HepG2 (cell line): Measurements from ENCODE around the gene TTC39C. TPM values are rescaled to one million over a fixed set of nuclear protein-coding genes. Genes with fewer than 3 reads are reported as not detected.

Experiments
- AKNA ChIP-seq: sonication (generic); formaldehyde crosslinking; IDR thresholded peaks from 2 replicates; pipeline ENCODE4 v1.4.0; 2020; ENCODE audit warnings: missing genetic modification reagents, borderline replicate concordance
- CERS6 ChIP-seq: sonication (generic); formaldehyde crosslinking; IDR thresholded peaks from 2 replicates; pipeline ENCODE4 v1.5.0; 2020; ENCODE audit warnings: missing genetic modification reagents
- ISL2 ChIP-seq: sonication (generic); formaldehyde crosslinking; IDR thresholded peaks from 2 replicates; pipeline ENCODE4 v1.5.0; 2020; ENCODE audit warnings: missing genetic modification reagents
- KLF13 ChIP-seq: sonication (generic); formaldehyde crosslinking; IDR thresholded peaks from 2 replicates; pipeline ENCODE4 v1.4.0; 2020; ENCODE audit warnings: mild to moderate bottlenecking, missing genetic modification reagents
- NFE2L1 ChIP-seq: sonication (generic); formaldehyde crosslinking; IDR thresholded peaks from 2 replicates; pipeline ENCODE4 v1.4.0; 2020; ENCODE audit warnings: missing genetic modification reagents, mild to moderate bottlenecking, borderline replicate concordance
- SETDB1 ChIP-seq: sonication (generic); formaldehyde crosslinking; IDR thresholded peaks from 2 replicates; pipeline ENCODE4 v1.5.1; 2020; ENCODE audit warnings: missing genetic modification reagents, mild to moderate bottlenecking, borderline replicate concordance
- STAT6 ChIP-seq: sonication (generic); formaldehyde crosslinking; IDR thresholded peaks from 2 replicates; pipeline ENCODE4 v1.4.0; 2020; ENCODE audit warnings: missing genetic modification reagents, mild to moderate bottlenecking, borderline replicate concordance
- TGIF2 ChIP-seq: IDR thresholded peaks from 2 replicates; pipeline ENCODE4 v1.6.1; 2016; ENCODE audit warnings: control low read depth, missing compliant biosample characterization
- YEATS2 ChIP-seq: sonication (generic); formaldehyde crosslinking; IDR thresholded peaks from 2 replicates; pipeline ENCODE4 v1.4.0; 2020; ENCODE audit warnings: missing genetic modification reagents, borderline replicate concordance
- ZBTB1 ChIP-seq: sonication (generic); formaldehyde crosslinking; IDR thresholded peaks from 2 replicates; pipeline ENCODE4 v1.4.0; 2020; ENCODE audit warnings: missing genetic modification reagents, borderline replicate concordance
- ZMAT5 ChIP-seq: sonication (generic); formaldehyde crosslinking; IDR thresholded peaks from 2 replicates; pipeline ENCODE4 v1.5.0; 2020; ENCODE audit warnings: mild to moderate bottlenecking, low read depth, missing genetic modification reagents, borderline replicate concordance
- ZNF136 ChIP-seq: sonication (generic); formaldehyde crosslinking; IDR thresholded peaks from 2 replicates; pipeline ENCODE4 v1.8.1; 2022; ENCODE audit warnings: low read depth, mild to moderate bottlenecking, moderate library complexity, missing genetic modification reagents
- ZNF34 ChIP-seq: sonication (generic); formaldehyde crosslinking; IDR thresholded peaks from 2 replicates; pipeline ENCODE4 v1.4.0; 2020; ENCODE audit warnings: mild to moderate bottlenecking, missing genetic modification reagents, borderline replicate concordance
- ZNF574 ChIP-seq: sonication (generic); formaldehyde crosslinking; IDR thresholded peaks from 2 replicates; pipeline ENCODE4 v1.4.0; 2020; ENCODE audit warnings: missing genetic modification reagents
- ZNF75D ChIP-seq: sonication (generic); formaldehyde crosslinking; IDR thresholded peaks from 2 replicates; pipeline ENCODE4 v1.8.1; 2023; ENCODE audit warnings: missing genetic modification reagents, mild to moderate bottlenecking, borderline replicate concordance
- polyA plus RNA-seq, 8 experiments: library from polyadenylated mRNA; depleted of rRNA in 3 of 8; stranded (reverse) in 7 of 8; unstranded in 1 of 8; fragments of >200 nt; fragmentation: Illumina TruSeq in 4 of 8; extraction: Trizol in 4 of 8; gene quantifications; 2 replicates each; pipeline versions ENCODE4 v1.2.1 to v1.2.3, GENCODE V29; 2011 to 2016; ENCODE audit warnings: low read depth in 4 of 8, missing spikeins in 1 of 8, mixed read lengths in 1 of 8; ENCODE audit not compliant: insufficient read depth in 1 of 8
- total RNA-seq, 5 experiments: library from RNA; depleted of rRNA; stranded (reverse); fragments of >200 nt; fragmentation: Illumina TruSeq; extraction: Trizol; gene quantifications; 2 replicates each; pipeline ENCODE4 v1.2.3, GENCODE V29; 2016; ENCODE audit warnings: low read depth in 1 of 5

TTC39C gene
- total and polyA plus RNA-seq, 2 of the 13 experiments (the other 11 are each of a cell fraction or from before 2014, with no cell fraction given), result 19.1 to 25.9 TPM

- no peak for TF ChIP-seq CERS6
- TF ChIP-seq STAT6, result no peak
- no peak for TF ChIP-seq ZBTB1
- no peak for TF ChIP-seq NFE2L1 (CRISPR knock-in tag)
- no peak for TF ChIP-seq KLF13 (CRISPR knock-in tag)
- TF ChIP-seq ISL2 (CRISPR knock-in tag), result peak; percentile 74; the same call in 1 of the 2 replicates
- TF ChIP-seq ZMAT5 (CRISPR knock-in tag), result no peak
- TF ChIP-seq ZNF574, result peak; percentile 49; the same call in 1 of the 2 replicates
- TF ChIP-seq YEATS2 (CRISPR knock-in tag), result no peak
- no peak for TF ChIP-seq SETDB1
- TF ChIP-seq TGIF2 (CRISPR knock-in tag), result peak; percentile 53; the same call in 1 of the 2 replicates
- TF ChIP-seq ZNF75D (CRISPR knock-in tag), result no peak
- no peak for TF ChIP-seq ZNF34 (CRISPR knock-in tag)
- TF ChIP-seq ZNF136 (CRISPR knock-in tag), result no peak
- TF ChIP-seq AKNA (CRISPR knock-in tag), result no peak
These were observed 36.7 kb downstream of the TTC39C start (continued) for GRCh38 chr18:24051031-24051947.
